GM12865 (cell line): ENCODE data around the gene OR6J1.

Source experiments
- DNase-seq: peaks from one replicate; pipeline ENCODE4 v3.0.0; 2010; ENCODE audit warnings: low read depth
- H3K4me3 ChIP-seq: 2 replicates; pipeline ENCODE4 v1.5.1; 2011; ENCODE audit warnings: mild to moderate bottlenecking, low read depth, low read length, control low read depth
- TF ChIP-seq, protein P1 (sequence below): IDR thresholded peaks from 2 replicates; pipeline ENCODE4 v1.5.1; 2011; ENCODE audit warnings: low read length, control low read depth, low read depth, inconsistent platforms; ENCODE audit not compliant: insufficient read depth; ENCODE audit errors: missing control alignments

The OR6J1 gene

DNA sequence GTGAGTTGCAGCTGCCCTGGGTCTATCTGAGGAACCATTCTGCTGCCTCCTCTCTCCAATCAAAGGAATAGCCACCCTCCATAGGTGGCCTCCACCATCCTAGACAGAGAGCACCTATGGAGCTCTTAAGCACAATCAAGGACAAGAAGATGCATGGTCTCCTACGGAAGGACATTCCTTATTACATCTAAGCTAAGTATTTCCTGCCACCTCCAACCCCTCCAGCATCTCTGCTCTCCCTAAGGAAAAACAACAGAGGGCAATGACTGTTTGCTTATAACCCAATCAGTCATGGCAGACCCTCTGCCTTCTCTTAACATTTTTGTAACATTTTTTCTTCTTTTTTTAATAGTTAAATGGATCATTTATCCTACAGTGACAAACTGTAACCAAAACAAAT is 14.8 kb upstream of the OR6J1 start:
- no peak for DNase-seq
- no peak overlapping the region for H3K4me3 ChIP-seq
- TF ChIP-seq, protein P1, sequence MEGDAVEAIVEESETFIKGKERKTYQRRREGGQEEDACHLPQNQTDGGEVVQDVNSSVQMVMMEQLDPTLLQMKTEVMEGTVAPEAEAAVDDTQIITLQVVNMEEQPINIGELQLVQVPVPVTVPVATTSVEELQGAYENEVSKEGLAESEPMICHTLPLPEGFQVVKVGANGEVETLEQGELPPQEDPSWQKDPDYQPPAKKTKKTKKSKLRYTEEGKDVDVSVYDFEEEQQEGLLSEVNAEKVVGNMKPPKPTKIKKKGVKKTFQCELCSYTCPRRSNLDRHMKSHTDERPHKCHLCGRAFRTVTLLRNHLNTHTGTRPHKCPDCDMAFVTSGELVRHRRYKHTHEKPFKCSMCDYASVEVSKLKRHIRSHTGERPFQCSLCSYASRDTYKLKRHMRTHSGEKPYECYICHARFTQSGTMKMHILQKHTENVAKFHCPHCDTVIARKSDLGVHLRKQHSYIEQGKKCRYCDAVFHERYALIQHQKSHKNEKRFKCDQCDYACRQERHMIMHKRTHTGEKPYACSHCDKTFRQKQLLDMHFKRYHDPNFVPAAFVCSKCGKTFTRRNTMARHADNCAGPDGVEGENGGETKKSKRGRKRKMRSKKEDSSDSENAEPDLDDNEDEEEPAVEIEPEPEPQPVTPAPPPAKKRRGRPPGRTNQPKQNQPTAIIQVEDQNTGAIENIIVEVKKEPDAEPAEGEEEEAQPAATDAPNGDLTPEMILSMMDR = no peak

DNA sequence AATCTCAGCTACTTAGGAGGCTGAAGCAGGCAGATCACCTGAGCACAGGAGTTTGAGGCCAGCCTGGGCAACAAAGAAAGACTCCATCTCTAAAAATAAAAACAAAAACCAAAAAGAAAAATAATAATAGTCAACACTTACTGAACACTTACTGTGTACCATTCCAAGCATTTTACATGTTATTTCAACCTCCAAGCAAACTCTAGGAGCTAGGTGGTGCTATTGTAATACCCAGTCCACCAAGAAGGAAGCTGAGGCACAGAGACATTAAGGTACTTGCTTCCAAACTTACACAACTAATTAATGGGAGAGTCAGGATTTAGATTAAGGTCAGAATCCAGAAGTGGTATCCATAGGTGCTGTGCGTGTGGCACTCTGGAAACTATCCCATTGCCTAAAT is 13.7 kb upstream of the OR6J1 start:
- peak; percentile 40 for DNase-seq
- TF ChIP-seq, protein P1 = peak; percentile 37
- no peak overlapping the region for H3K4me3 ChIP-seq

DNA sequence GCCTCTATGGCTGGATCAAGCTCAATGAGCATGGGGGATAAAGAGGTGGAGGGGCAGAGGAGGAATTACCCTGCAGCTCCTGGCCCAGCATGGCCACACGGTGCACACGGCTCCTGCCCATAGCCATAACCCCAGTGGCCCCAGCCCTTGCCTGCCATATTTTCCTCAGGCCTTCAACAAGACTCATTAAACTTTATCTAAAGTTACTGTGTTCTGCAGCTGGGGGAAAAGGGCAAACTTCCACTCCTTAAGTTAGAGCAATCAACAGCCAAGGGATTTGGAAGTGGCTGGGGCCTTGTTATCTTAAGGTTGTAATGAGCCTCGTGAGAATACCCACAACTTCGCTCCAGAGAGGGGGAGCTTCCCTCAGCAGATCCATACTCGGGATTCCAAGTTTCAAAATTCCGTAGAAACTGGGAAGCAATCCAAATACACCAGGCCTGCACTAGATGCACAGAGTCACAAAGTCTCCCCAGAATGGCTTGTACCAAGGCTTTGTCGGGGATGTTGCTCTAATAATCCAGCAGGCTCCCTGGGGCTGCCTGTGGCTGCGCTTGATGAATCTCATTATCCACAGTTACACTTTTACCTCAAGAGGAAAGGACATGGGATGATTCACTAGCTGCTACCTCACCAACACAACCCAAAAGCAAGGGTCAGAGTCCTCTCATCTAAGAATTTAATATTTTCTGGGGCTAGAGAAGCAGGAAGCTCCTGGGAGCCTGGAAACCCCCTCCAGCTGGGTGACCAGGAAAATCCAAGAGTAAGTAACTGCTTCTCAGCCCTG is 13.0 kb upstream of the OR6J1 start:
- TF ChIP-seq, protein P1 = no peak
- no peak overlapping the region for H3K4me3 ChIP-seq
- DNase-seq = no peak

DNA sequence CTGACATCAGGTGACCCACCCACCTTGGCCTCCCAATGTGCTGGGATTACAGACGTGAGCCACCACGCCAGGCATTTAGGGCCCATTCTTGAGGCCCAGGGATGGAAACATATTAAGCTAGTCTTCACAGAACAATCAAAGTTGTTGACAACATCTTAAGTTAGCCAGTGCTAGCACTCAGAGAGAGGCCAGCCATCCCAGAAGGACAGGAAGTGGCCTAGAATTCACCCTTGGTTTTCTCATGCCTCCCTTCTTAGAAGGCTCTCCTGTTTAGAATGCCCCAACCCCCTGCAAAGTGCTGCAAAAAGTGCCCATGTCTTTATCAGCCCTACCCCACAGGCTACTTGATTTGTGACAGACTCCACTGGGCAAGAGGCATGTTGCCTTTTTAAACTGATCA is 12.1 kb upstream of the OR6J1 start:
- DNase-seq = no peak
- TF ChIP-seq, protein P1 = no peak

DNA sequence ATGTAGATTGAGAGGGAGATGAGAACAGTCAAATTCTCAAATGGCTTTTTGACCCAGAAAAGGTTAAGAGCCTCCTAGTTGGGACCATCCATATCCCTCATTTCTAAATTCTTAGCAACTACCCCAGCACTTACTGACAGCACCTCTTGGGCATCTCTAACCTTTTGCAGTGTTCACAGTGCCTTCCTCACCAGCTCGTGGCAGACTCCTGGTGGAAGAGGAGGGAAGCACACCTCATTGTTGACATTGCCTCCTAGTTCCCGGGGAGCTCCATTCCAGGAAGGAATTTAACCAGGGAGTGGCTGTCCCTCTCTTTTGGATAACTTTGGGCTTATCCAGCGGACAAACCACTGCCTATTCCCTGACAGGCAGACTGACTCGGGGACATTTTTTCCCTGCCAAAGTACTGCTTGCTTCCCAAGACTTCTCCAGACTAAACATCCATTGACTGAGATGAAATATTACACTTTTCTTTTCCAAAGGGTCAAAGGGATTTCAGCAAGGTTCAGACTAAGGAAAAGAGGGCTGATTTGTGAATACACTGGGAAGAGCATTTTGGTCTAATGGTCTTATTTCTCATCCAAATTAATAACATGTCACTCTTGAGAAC is 9.0 kb upstream of the OR6J1 start:
- TF ChIP-seq, protein P1 = peak; percentile 89
- peak; percentile 72 for DNase-seq
- no peak overlapping the region for H3K4me3 ChIP-seq

More for the DNA sequence above, 12.1 kb upstream of the OR6J1 start:
- no peak overlapping the region for H3K4me3 ChIP-seq

DNA sequence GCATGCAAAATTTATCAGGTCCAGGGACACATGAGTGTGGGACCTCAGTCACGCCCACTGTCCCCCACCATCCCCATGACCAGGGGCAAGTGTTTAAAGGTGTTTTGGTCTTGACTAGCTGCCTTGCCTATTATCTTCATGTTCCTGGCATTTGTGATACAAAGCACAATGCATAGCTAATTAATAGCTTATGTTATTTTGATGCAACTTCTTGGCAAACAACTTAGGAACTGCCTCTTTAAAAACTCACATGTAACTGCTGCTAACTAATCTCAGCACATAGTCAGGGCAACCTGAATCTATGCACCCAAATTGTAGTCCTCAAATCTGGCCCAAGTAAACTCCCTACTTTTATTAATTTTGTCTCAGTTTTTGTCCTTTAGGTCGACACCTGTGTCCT is 7.4 kb upstream of the OR6J1 start:
- H3K4me3 ChIP-seq = no peak overlapping the region
- no peak for DNase-seq
- TF ChIP-seq, protein P1 = no peak
